GDM1 (cell line): ENCODE data around the gene CCNK.

Experiments
- DNase-seq: peaks from one replicate; lab custom pipeline; 2025; lab: John Stamatoyannopoulos, UW

Gene CCNK

DNA sequence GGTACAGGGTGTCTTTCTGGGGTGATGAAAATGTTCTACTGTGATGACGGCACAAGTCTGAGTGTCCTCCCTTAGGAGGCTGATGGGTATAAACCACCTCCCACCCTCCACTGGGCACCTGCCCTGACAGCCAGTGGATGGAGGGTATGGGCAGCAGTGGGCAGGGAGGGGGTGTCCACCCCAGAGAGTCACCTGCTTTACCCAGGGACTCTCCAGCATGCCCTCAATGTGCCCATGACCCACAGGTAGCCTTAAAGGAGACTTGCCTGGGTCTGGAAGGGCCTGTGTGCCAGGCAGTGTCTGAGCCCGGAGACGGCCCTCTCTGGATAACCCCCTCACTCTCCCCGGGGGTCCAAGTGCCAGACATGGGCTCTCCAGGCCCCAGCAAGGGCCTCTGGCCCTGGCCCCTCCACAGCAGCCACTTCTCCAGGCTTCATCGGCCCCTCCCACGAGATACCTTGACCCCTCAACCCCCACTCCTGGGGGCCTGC lies 38.8 kb downstream of the CCNK start:
- DNase-seq = no peak

- DNase-seq = no peak
Observed at GRCh38 chr14:99520571-99521081, 39.4 kb downstream of the CCNK start.

GRCh38 chr14:99521176-99522024 lies 40.2 kb downstream of the CCNK start:
- no peak for DNase-seq

GRCh38 chr14:99522025-99522401 lies 40.8 kb downstream of the CCNK start:
- no peak for DNase-seq

DNA sequence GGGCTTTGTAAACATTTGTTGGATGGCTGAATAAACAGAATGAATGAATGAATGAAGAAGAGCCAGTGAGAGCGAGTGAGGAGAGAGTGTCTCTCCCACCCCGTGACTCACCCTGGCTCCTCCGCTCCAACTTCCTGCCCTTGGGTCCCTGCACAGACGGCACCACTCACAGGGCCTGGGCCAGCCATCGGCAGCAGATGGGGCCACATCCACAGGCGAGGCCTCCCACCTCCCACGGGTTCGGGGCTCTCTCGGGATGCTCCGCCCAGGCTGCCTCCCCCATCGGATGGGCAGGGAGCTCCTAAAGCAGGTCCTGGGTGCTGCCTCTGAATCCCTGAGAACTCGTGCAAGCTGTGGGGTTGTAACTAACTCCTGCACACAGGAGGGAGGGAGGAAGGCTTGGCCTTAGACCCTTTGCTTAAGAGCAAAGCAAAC lies 41.3 kb downstream of the CCNK start:
- no peak for DNase-seq

DNA sequence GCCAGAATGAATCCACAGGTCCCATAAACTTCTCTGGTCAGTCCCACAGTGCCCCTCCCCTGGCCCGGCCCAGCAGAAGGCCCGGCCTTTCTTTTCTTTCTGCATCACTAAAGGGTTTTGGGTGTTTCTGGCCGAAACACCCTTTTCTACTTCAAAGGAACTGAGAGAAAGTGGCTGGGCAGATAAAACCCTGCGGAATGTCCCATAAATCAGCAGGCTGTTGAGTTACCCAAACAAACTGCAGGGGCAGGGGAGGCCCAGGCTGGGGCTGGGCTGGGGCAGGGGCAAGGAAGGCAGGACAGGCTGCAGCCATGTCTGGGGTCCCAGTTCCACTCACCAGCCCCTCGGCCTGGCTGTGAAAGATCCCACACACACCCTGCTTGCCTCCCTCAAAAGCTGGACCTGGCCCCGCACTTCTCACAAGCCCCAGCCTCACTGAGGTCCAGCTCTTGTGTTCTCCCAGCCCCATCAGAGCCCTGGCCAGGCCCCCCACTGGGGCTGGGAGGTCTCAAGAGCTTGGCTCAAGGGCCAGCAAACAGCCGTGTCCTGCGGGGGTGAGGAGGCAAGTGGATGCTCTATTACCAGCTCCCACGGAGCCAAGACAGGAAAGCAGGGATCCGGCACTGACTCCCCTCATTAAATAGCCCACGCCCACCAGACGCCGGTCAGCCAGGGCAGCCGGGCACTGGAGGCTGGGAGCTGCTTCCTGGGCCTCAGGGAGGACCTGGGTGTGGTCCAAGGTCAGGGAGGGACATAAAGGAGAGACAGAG lies 41.9 kb downstream of the CCNK start:
- no peak for DNase-seq

DNA sequence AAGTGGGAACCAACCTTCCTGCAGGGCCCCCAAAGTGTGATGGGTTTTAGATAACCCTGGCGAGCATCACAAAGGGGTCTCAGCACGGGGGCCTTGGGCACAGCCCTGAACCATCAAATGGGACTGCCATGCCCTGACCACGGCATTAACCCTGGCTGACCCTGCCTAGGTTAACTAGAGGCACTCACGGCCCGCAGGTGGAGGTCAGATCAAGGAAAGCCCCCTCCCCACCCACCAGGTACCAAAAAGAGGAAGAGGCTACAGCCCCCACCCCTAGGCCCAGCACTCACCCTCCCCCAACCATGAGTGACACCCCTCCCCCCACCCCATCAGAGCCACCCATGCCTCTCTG lies 42.5 kb downstream of the CCNK start:
- no peak for DNase-seq

DNA sequence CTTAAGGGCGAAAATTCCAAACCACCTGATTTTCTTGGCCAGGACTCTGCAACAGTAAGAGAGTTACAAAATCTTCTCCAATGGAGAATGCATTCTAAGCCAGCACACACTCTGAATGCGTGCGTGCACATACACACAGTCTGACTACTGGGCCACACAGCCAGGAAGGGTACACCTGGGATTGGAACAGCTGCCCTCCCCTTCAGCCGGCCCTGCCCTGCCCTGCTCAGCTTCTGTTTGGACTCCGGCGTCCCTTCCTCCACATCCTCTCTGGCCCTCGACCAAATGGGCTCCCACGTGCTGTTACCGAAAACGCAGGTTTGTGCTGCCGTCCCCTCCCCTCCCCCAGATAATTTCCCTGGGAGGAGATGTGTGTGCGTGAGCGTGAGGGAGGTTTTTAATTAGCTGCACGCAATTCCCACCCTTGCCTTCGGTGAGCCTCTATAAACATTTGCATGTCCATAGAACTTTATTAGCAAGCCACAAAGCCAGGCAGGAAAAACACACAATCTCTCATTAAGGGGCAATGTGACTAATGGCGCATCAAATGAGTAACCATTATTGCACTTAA lies 43.0 kb downstream of the CCNK start:
- DNase-seq = no peak

DNA sequence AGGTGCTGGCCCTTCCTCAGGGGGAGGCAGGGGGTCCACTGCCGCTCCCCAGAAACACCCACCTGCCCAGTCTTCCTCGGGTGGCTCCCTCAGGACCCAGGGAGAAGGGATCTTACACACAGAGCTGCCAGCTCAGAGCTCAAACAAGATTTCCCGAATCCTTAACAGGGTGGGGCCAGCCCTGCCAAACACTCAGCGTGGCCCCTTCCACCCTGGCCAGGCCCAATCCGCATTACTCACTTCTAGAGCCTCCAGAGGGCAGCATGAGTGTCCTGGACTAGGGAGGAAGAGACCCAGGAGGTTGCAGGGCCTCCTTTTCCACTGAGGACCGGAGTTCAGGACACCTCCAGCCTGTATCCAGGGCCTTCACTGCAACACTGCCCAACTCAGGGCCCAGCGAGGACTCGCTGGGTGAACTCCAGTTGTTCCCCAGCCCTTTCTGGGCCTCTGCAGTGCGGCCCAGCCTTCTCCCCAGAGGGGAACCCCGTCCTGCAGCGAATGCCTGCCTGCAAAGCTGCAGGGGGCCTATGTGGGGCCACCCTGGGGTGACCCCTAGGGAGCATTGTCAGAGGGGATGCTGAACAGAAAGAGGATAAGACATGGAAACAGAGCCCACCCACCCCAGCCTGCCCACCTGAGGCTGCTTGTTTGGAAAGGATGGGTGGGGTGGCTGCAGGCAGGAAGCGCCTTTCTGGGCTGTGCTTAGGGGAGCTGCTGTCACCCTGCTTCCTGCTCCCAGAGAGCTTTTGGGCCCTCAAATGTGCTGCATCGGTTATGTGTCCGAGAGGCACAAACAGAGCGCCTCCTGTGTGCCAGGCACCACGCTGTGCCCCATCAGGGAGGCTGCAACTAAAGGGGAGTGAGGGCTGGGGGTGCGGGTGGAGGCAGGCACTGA lies 43.8 kb downstream of the CCNK start:
- DNase-seq = no peak

- no peak for DNase-seq
Observed at GRCh38 chr14:99525699-99526080, 44.5 kb downstream of the CCNK start.

DNA sequence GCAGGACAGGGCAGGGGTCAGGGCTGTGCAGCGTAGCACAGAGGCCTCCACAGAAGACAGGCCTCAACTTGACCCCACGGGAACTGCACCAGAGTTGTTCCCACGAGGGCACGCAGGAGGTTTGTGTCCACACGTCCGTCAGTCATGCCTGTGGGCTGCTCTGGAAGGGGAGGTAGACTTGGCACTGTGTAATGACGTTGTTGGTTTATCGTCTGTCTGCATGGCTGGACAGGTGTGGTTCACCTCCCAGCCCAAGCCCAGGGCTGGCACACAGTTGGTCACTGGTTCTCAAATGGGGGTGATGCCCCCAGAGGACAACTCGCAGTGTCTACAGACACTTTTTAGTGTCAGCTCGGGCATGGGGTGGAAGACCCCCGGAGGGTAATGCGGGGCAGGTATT lies 45.8 kb downstream of the CCNK start:
- no peak for DNase-seq

DNA sequence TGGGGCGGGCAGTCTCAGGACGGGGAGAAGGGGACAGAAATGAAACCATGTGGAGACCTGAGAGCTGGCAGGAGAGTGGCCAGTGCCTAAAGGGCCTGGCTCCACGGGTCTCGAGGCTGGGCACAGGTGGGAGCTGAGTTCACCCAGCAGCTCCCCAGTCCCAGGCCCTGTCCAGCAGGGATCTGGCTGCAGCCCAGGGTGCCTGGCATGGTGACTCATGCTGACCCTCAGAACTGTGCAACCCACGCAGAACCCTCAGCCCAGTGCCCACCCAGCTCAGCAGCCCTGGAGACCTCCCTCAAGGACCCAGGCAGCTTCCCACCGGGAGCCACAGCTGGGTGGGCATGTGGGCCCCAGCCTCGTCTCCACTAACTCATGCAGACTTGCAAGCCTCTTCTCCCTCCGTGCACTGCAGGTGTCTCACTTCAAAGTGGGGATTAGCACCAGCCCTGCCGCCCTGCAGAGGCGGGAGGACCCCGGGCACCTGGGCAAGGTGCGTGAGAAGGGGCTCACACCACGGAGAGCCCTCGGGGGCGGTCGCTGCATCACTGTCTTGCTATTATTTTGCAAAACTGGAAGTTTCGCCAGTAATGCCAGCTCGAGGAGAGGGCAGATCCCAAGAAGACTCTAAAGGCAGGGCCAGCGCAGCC lies 46.3 kb downstream of the CCNK start:
- DNase-seq = no peak

- no peak for DNase-seq
Observed at GRCh38 chr14:99529899-99530298, 48.7 kb downstream of the CCNK start.

- no peak for DNase-seq
Observed at GRCh38 chr14:99530407-99531155, 49.4 kb downstream of the CCNK start.

DNA sequence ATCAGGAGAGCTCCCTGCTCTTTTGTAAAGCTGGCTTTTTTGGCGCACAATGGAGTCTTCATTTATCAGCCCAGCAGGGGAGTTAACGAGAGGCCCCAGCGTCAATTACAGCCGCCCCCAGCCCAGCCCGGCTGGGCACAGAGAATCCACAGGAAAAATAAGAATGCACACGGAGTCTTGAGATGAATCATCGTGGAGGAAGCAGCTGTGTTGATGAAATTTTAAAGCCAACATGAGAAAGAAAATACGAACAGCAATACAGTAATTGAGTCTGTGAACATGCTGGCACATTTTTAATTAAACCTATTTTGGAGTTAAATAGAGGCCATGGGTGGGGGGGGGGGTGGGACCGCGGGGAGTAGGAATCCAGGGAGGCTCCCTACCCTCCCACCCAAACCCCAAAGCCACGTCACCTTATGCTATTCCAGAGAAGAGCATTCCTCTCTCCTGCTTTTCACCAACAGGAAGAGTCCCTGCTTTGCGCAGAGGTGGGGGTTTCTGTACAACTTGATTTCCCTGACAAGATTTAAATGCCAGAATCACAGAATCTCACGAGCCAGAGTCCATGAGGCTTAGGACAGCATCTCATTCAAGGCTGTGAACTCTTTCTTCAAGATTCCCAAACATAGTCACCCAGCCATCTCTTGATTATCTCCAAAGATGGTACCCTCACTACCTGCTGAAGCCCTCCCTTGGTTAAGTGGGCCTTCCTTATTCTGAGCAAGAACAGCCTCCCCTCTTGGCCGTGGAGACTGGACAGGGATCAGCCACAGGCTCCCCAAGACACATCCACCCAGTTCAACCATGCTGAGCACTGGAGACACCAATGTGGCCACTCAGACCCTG lies 50.3 kb downstream of the CCNK start:
- DNase-seq = no peak

DNA sequence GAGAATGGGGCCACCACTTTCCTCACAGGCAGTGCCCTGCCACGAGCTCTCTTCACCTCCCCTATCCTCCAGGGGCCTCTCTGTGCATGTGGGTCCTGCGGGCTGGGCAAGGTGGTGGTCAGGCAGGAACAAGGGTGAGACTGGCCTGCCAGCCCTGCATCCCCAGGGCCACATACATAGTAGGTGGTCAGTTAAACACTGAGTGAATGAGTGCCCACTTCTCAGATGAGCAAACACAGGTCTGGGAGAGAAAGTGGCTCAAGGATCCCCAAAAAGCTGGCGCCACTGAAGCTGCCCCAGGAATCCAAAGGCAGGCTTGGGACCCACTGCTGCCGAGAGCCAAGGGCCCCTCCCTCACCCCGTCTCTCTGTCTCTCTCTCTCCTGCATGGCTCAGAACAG lies 51.1 kb downstream of the CCNK start:
- no peak for DNase-seq

DNA sequence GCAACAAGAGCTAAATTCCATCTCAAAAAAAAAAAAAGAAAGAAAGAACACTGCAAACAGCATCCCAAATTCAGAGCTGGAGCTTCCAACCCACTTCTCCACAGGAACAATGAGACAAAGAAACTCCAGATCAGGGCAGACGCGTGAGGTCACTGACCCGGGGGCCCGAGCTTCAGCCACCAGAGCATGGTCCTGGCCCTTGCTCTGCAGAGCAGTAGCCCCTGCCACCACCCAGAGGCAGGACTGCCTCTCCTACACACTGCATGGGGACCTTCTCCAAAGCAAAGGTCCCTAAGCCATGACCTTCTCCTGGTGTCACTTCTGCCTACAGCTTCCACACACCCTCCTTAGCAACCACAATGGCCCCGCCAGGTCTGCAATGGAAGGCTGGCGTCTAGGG lies 53.1 kb downstream of the CCNK start:
- DNase-seq = no peak

DNA sequence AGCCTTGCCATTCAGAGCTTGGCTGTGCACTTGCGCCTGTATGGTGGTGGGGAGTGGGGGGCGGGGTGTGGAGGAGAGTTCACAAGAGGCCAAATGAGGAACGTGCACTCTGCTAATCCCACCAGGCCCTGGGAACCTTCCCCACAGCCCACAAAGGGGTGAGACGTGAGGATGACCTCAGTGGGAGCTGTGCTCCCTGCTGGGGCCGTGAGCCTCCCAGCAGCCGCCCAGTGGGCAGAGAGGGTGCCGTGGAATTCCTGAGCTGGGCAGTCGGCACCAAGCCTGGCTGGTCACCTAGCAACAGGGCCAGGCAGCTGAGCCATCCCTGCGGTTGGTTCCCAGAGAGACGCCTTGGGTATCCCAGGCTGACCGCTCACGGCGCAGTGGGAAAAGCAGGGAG lies 53.7 kb downstream of the CCNK start:
- DNase-seq = no peak

DNA sequence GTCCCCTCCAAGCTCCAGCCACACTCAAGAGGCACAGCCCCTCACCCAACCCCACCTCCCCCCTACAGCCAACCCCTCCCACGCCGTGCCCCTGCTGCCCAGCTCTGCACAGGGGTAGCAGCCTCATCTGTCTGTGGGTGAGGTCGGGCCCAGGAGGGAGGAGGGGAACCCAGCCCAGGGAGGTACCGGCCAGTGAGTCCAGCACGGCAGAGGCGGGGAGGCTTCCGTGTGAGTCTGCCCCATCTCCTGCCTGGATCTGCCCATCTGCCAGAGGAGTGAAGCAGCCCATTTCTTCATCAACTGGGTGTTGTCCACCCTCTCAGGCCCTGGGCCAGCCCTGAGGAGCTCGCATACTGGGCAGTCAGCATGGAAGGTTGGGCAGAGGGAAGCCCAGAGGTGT lies 54.2 kb downstream of the CCNK start:
- no peak for DNase-seq
